Measurements from ENCODE around the gene KBTBD12. TPM values are rescaled to one million over a fixed set of nuclear protein-coding genes. Genes with fewer than 3 reads are reported as not detected.

KBTBD12 gene
- total and polyA plus RNA-seq, 2 donors (not counting 3 experiments of a cell fraction or from before 2014, with no cell fraction given), result not detected

DNA sequence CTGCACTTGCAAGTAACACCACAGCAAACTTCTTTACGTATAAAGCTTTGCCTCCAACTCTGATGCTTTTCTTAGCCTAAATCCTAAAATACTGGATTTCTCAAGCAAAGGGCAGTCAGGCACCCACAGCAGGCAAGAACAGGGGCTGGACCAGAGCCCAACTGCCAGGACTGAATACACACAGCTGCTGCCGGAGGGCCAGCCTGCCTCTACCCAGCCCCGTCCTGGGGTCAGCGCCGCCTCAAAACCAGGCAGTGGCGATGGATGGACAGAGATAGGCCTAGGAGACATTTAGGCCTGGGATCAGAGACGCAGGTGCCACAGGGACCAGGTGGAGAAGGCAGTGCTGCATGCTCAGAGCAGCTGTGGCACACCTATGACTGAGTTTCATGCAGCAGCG lies 89.6 kb downstream of the KBTBD12 start:
- no peak overlapping the region for H3K4me3 ChIP-seq (replicated peaks in 1 of 3; ENCODE audit: insufficient read depth in 1 of 3, low read depth in 1 of 3, low read length in 3 of 3)
- H3K9ac ChIP-seq (replicated peaks; ENCODE audit: extremely low read depth, insufficient read depth, low read length), result no peak overlapping the region
- H3K4me1 ChIP-seq (ENCODE audit: control insufficient read depth, extremely low read depth, insufficient read depth, low read length), result no peaks in the 10 kb centered on the region
- dilution Hi-C loops (cut with MboI; ENCODE audit: extremely low pct_ligation_motif_present, low sequenced_read_pairs) (no loop called here), intact Hi-C loops (cut with micrococcal nuclease) (no loop called here)
- TF ChIP-seq, protein P1, sequence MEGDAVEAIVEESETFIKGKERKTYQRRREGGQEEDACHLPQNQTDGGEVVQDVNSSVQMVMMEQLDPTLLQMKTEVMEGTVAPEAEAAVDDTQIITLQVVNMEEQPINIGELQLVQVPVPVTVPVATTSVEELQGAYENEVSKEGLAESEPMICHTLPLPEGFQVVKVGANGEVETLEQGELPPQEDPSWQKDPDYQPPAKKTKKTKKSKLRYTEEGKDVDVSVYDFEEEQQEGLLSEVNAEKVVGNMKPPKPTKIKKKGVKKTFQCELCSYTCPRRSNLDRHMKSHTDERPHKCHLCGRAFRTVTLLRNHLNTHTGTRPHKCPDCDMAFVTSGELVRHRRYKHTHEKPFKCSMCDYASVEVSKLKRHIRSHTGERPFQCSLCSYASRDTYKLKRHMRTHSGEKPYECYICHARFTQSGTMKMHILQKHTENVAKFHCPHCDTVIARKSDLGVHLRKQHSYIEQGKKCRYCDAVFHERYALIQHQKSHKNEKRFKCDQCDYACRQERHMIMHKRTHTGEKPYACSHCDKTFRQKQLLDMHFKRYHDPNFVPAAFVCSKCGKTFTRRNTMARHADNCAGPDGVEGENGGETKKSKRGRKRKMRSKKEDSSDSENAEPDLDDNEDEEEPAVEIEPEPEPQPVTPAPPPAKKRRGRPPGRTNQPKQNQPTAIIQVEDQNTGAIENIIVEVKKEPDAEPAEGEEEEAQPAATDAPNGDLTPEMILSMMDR (IDR thresholded peaks at IDR 0.05; ENCODE audit: extremely low read depth in 1 of 2, insufficient read depth in 1 of 2, low read depth in 1 of 2, low read length in 2 of 2), result no peak
- H3K36me3 ChIP-seq (ENCODE audit: control insufficient read depth in 2 of 2, extremely low read depth in 1 of 2, insufficient read depth in 2 of 2, low read length in 2 of 2), result no peaks in the 10 kb centered on the region
- no peak for FAIRE-seq
- H3K9me3 ChIP-seq (replicated peaks; ENCODE audit: control insufficient read depth, insufficient read depth, low read length), result no peaks in the 10 kb centered on the region
- no peak overlapping the region for H3K27ac ChIP-seq (ENCODE audit: insufficient read depth, low read depth, low read length)
- ChIA-PET POLR2A (no interaction called here), CTCF (no interaction called here)
- no peak overlapping the region for H3K4me2 ChIP-seq (ENCODE audit: insufficient read depth, low read length)
- peaks cover 4 to 8% of the 10 kb centered on the region in 2 experiments for H3K27me3 ChIP-seq (ENCODE audit: control insufficient read depth in 2 of 2, insufficient read depth in 2 of 2, low read length in 2 of 2)
- H2AFZ ChIP-seq (ENCODE audit: low read depth, low read length), result no peak overlapping the region
- no peak for DNase-seq (ENCODE audit: low read depth, low spot score)
- no peaks in the 10 kb centered on the region for H3K9me1 ChIP-seq (replicated peaks; ENCODE audit: control insufficient read depth, extremely low read depth, insufficient read depth, low read length)
- no TSS peak for BruUV-seq (replicated peaks)
- H4K20me1 ChIP-seq (replicated peaks; ENCODE audit: control insufficient read depth, extremely low read depth, insufficient read depth, low read length), result no peaks in the 10 kb centered on the region
- H3K79me2 ChIP-seq (ENCODE audit: control insufficient read depth, insufficient read depth, low read length), result no peaks in the 10 kb centered on the region

DNA sequence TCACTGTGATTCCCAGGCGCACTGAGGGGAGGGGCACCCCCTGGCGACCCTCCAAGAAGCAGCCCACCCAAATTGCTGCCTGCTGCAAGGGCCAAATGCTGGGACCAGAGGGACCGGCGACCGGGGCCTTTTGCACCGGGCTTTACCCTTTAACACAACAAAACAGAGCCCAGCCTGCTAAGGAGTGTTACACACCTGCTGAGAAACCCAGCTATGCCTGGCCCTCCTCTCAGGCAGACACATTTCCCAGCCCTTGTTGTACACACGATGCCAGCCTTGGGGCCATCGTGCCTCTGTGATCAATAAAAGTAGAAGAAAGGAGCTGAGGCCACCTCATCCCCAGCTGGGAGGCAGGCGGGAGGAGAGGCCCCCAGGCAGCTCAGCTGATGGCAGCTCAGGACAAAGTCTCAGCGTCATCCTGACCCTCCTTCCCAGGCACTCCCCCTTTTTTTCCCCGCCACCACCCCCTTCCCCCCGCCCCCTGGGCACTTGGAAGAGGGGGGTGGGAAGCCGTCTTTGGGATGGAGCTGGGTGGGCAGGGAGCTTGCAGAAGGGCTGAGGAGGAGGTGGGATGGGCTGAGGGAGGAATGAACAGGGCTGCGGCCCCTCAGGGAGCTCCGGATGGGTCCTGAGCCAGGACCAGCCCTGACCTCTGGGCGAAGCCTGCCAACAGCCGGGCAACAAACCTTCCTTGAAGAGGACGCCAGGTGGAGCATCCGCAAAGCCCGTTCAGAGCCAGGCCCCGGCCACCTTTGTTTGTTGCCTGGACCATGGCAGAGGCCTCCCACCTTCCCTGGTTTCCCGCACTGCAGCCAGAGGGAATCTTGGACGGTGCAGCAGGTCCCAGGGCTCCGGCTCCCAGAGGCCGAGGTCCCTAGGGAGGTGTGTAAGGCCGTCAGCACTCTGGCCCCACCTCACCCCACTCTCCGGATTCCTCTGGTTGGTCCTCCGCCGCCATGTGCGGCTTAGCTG lies 91.3 kb downstream of the KBTBD12 start:
- dilution Hi-C loops (cut with MboI; ENCODE audit: extremely low pct_ligation_motif_present, low sequenced_read_pairs), result no loop called here
- H3K4me2 ChIP-seq (ENCODE audit: insufficient read depth, low read length), result no peak overlapping the region
- no peaks in the 10 kb centered on the region for H3K4me1 ChIP-seq (ENCODE audit: control insufficient read depth, extremely low read depth, insufficient read depth, low read length)
- FAIRE-seq, result no peak
- no peak overlapping the region for H3K27ac ChIP-seq (ENCODE audit: insufficient read depth, low read depth, low read length)
- no peaks in the 10 kb centered on the region for H3K36me3 ChIP-seq (ENCODE audit: control insufficient read depth in 2 of 2, extremely low read depth in 1 of 2, insufficient read depth in 2 of 2, low read length in 2 of 2)
- DNase-seq (ENCODE audit: low read depth, low spot score), result no peak
- no peak for TF ChIP-seq MYC (IDR thresholded peaks at IDR 0.05; ENCODE audit: low read depth, low read length)
- no peak for TF ChIP-seq POLR2A (IDR thresholded peaks at IDR 0.05; ENCODE audit: low read depth, low read length)
- no peak for TF ChIP-seq POLR2AphosphoS5 (IDR thresholded peaks at IDR 0.05; ENCODE audit: insufficient read depth, low read depth, low read length)
- TF ChIP-seq, protein P1 (IDR thresholded peaks at IDR 0.05; ENCODE audit: extremely low read depth in 1 of 2, insufficient read depth in 1 of 2, low read depth in 1 of 2, low read length in 2 of 2), result no peak
- TF ChIP-seq, protein P2, sequence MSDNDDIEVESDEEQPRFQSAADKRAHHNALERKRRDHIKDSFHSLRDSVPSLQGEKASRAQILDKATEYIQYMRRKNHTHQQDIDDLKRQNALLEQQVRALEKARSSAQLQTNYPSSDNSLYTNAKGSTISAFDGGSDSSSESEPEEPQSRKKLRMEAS (IDR thresholded peaks at IDR 0.05; ENCODE audit: insufficient read depth, insufficient read length), result no peak
- no peak for TF ChIP-seq GATA2 (IDR thresholded peaks at IDR 0.05; ENCODE audit: insufficient read depth, insufficient read length, low read depth, low read length)
- no peak for TF ChIP-seq FOS (IDR thresholded peaks at IDR 0.05; ENCODE audit: borderline replicate concordance, insufficient read depth, low read length)
- TF ChIP-seq JUN (IDR thresholded peaks at IDR 0.05; ENCODE audit: borderline replicate concordance, insufficient read depth, insufficient read length, low read depth), result no peak
- H3K9me3 ChIP-seq (replicated peaks; ENCODE audit: control insufficient read depth, insufficient read depth, low read length), result no peaks in the 10 kb centered on the region
- intact Hi-C loops (cut with micrococcal nuclease), result no loop called here
- no peak overlapping the region for H3K9ac ChIP-seq (replicated peaks; ENCODE audit: extremely low read depth, insufficient read depth, low read length)
- H3K9me1 ChIP-seq (replicated peaks; ENCODE audit: control insufficient read depth, extremely low read depth, insufficient read depth, low read length), result no peaks in the 10 kb centered on the region
- peaks cover 2 to 8% of the 10 kb centered on the region in 2 experiments for H3K27me3 ChIP-seq (ENCODE audit: control insufficient read depth in 2 of 2, insufficient read depth in 2 of 2, low read length in 2 of 2)
- no peaks in the 10 kb centered on the region for H3K79me2 ChIP-seq (ENCODE audit: control insufficient read depth, insufficient read depth, low read length)
- ChIA-PET CTCF (interaction anchor here (1.3 kb wide), 1 partner anchor 11 kb away, joined by 4 read pairs; no protein-coding TSS in a partner anchor), POLR2A (interaction anchor here (0.6 kb wide), 1 partner anchor 243 kb away, joined by 3 read pairs; no protein-coding TSS in a partner anchor)
- no peaks in the 10 kb centered on the region for H4K20me1 ChIP-seq (replicated peaks; ENCODE audit: control insufficient read depth, extremely low read depth, insufficient read depth, low read length)
- H2AFZ ChIP-seq (ENCODE audit: low read depth, low read length), result no peak overlapping the region
- BruUV-seq (replicated peaks), result no TSS peak
- no peak overlapping the region for H3K4me3 ChIP-seq (replicated peaks in 1 of 3; ENCODE audit: insufficient read depth in 1 of 3, low read depth in 1 of 3, low read length in 3 of 3)
